SIG-M5 treated with dmso at 0.1 percent for 504 hours (cell line): ENCODE results near the gene LRPAP1.

Experiments
- DNase-seq: peaks from one replicate; lab custom pipeline; 2025; ENCODE audit not compliant: unreplicated experiment; lab: John Stamatoyannopoulos, UW

The LRPAP1 gene

GRCh38 chr4:3501825-3502425 lies 30.3 kb downstream of the LRPAP1 start:
- DNase-seq = no peak

GRCh38 chr4:3501126-3501824 lies 30.9 kb downstream of the LRPAP1 start:
- DNase-seq = no peak

- DNase-seq = no peak
Observed at GRCh38 chr4:3500634-3501101, 31.6 kb downstream of the LRPAP1 start.

- no peak for DNase-seq
Observed at GRCh38 chr4:3500111-3500510, 32.1 kb downstream of the LRPAP1 start.

- no peak for DNase-seq
Observed at GRCh38 chr4:3499710-3500109, 32.5 kb downstream of the LRPAP1 start.

- no peak for DNase-seq
Observed at GRCh38 chr4:3498901-3499510, 33.2 kb downstream of the LRPAP1 start.

GRCh38 chr4:3498407-3498806 lies 33.8 kb downstream of the LRPAP1 start:
- DNase-seq = no peak

GRCh38 chr4:3497523-3498389 lies 34.5 kb downstream of the LRPAP1 start:
- DNase-seq = no peak

GRCh38 chr4:3497095-3497494 lies 35.1 kb downstream of the LRPAP1 start:
- no peak for DNase-seq

- DNase-seq = no peak
Observed at GRCh38 chr4:3496021-3496420, 36.2 kb downstream of the LRPAP1 start.

GRCh38 chr4:3495204-3495975 lies 36.8 kb downstream of the LRPAP1 start:
- DNase-seq = no peak

GRCh38 chr4:3494462-3494871 lies 37.8 kb downstream of the LRPAP1 start:
- no peak for DNase-seq

- DNase-seq = no peak
Observed at GRCh38 chr4:3493720-3494461, 38.3 kb downstream of the LRPAP1 start.

GRCh38 chr4:3492741-3493719 lies 39.2 kb downstream of the LRPAP1 start:
- DNase-seq = no peak

- DNase-seq = no peak
Observed at GRCh38 chr4:3491681-3492405, 40.4 kb downstream of the LRPAP1 start.

GRCh38 chr4:3489451-3489962 lies 42.7 kb downstream of the LRPAP1 start:
- DNase-seq = no peak

GRCh38 chr4:3488820-3489219 lies 43.4 kb downstream of the LRPAP1 start:
- no peak for DNase-seq

- no peak for DNase-seq
Observed at GRCh38 chr4:3487861-3488260, 44.4 kb downstream of the LRPAP1 start.
